22Rv1 (cell line): ENCODE results near the gene MUSK.
A peak's percentile ranks its signal among the peaks of the same experiment; 100 is the strongest.

ENCODE experiments used
- H3K27ac ChIP-seq: fragments of 450-650 bp; 2 replicates; pipeline ENCODE4 v1.5.1; 2017
- CTCF ChIP-seq: fragments of 450-650 bp; IDR thresholded peaks from 2 replicates; pipeline ENCODE4 v1.5.1; 2017; ENCODE audit warnings: mild to moderate bottlenecking
- ZFX ChIP-seq: fragments of 450-650 bp; IDR thresholded peaks from 2 replicates; pipeline ENCODE4 v1.6.1; 2017; ENCODE audit warnings: antibody characterized with exemption, borderline replicate concordance

Gene MUSK

GRCh38 chr9:110748251-110748893 is 79.8 kb downstream of the MUSK start:
- H3K27ac ChIP-seq: no peak overlapping the region
- no peak for TF ChIP-seq ZFX
- no peak for TF ChIP-seq CTCF

GRCh38 chr9:110750272-110750671 is 81.7 kb downstream of the MUSK start:
- TF ChIP-seq CTCF (no peak), ZFX (no peak)
- no peak overlapping the region for H3K27ac ChIP-seq

- H3K27ac ChIP-seq: no peak overlapping the region
- TF ChIP-seq CTCF (no peak), ZFX (no peak)
These were observed 83.4 kb downstream of the MUSK start for GRCh38 chr9:110751971-110752370.

GRCh38 chr9:110752766-110753165 is 84.2 kb downstream of the MUSK start:
- H3K27ac ChIP-seq: peak overlapping the region; percentile 23; the same call in 1 of the 2 replicates
- TF ChIP-seq ZFX (no peak), CTCF (no peak)

GRCh38 chr9:110753731-110754231 is 85.2 kb downstream of the MUSK start:
- TF ChIP-seq CTCF (no peak), ZFX (no peak)
- no peak overlapping the region for H3K27ac ChIP-seq

GRCh38 chr9:110755179-110755578 is 86.6 kb downstream of the MUSK start:
- no peak overlapping the region for H3K27ac ChIP-seq
- TF ChIP-seq CTCF (no peak), ZFX (no peak)

- TF ChIP-seq ZFX (no peak), CTCF (no peak)
- H3K27ac ChIP-seq: no peak overlapping the region
These were observed 89.6 kb downstream of the MUSK start for GRCh38 chr9:110758201-110758600.
